GM19438 (cell line): ENCODE measurements around the gene ALMS1.
"Not testable (repeated sequence)": the region's sequence is repeated elsewhere in the genome, so short reads cannot be mapped to it uniquely, and the experiment has no call there.

Experiments used
- ATAC-seq: cut with Tn5 transposase; IDR thresholded peaks from one replicate; pipeline ENCODE4 v1.9.1; 2021; ENCODE audit warnings: low read depth; ENCODE audit not compliant: unreplicated experiment

ALMS1 gene

GRCh38 chr2:73488079-73488478, 102.4 kb downstream of the ALMS1 start:
- ATAC-seq, result no peak

GRCh38 chr2:73489053-73489452, 103.4 kb downstream of the ALMS1 start:
- no peak for ATAC-seq

- ATAC-seq, result no peak
These were observed 108.4 kb downstream of the ALMS1 start for GRCh38 chr2:73494031-73494430.

GRCh38 chr2:73503992-73504570, 118.4 kb downstream of the ALMS1 start:
- ATAC-seq, result no peak

- not testable (repeated sequence) for ATAC-seq
These were observed 119.2 kb downstream of the ALMS1 start for GRCh38 chr2:73504850-73505249.

GRCh38 chr2:73510470-73510869, 124.8 kb downstream of the ALMS1 start:
- not testable (repeated sequence) for ATAC-seq

- no peak for ATAC-seq
These were observed 130.4 kb downstream of the ALMS1 start for GRCh38 chr2:73516033-73516432.

GRCh38 chr2:73528688-73529087, 143.1 kb downstream of the ALMS1 start:
- no peak for ATAC-seq

GRCh38 chr2:73530773-73531172, 145.1 kb downstream of the ALMS1 start:
- ATAC-seq, result not testable (repeated sequence)

GRCh38 chr2:73532381-73532780, 146.7 kb downstream of the ALMS1 start:
- no peak for ATAC-seq

- ATAC-seq, result no peak
These were observed 150.7 kb downstream of the ALMS1 start for GRCh38 chr2:73536133-73536840.

- not testable (repeated sequence) for ATAC-seq
These were observed 175.2 kb downstream of the ALMS1 start for GRCh38 chr2:73560875-73561274.

- ATAC-seq, result no peak
These were observed 175.8 kb downstream of the ALMS1 start for GRCh38 chr2:73561422-73561821.

GRCh38 chr2:73564986-73565385, 179.3 kb downstream of the ALMS1 start:
- ATAC-seq, result no peak

- no peak for ATAC-seq
These were observed 180.7 kb downstream of the ALMS1 start for GRCh38 chr2:73566288-73566878.

- ATAC-seq, result no peak
These were observed 189.6 kb downstream of the ALMS1 start for GRCh38 chr2:73575261-73575660.

- no peak for ATAC-seq
These were observed 196.7 kb downstream of the ALMS1 start for GRCh38 chr2:73582364-73582763.

GRCh38 chr2:73588177-73588576, 202.5 kb downstream of the ALMS1 start:
- no peak for ATAC-seq

- ATAC-seq, result no peak
These were observed 208.0 kb downstream of the ALMS1 start for GRCh38 chr2:73593680-73594079.

- no peak for ATAC-seq
These were observed 208.6 kb downstream of the ALMS1 start for GRCh38 chr2:73594251-73594650.

GRCh38 chr2:73601780-73602179, 216.1 kb downstream of the ALMS1 start:
- no peak for ATAC-seq

GRCh38 chr2:73603099-73603588, 217.5 kb downstream of the ALMS1 start:
- ATAC-seq, result not testable (repeated sequence)
